ENCODE results near the gene ADARB2. TPM values are rescaled to one million over a fixed set of nuclear protein-coding genes. Genes with fewer than 3 reads are reported as not detected.

ADARB2 gene
- total and polyA plus RNA-seq, 3 donors from 2014 or later, result 8.5 to 13.0 (median 10.4) TPM

- no peaks in the 10 kb centered on the region for H3K4me1 ChIP-seq
- H3K4me3 ChIP-seq, result no peak overlapping the region
- H3K27ac ChIP-seq, result no peak overlapping the region
- H3K9me3 ChIP-seq, result no peaks in the 10 kb centered on the region
- no peaks in the 10 kb centered on the region for H3K27me3 ChIP-seq
- DNase-seq, result no peak
- intact Hi-C loops (cut with DNase I; ENCODE audit: low total_unique reads), result no loop called here
- WGBS, 2 donors, result 59 to 67% methylated on average over 4 of the region's 4 CpGs
- no peak for TF ChIP-seq POLR2A (IDR thresholded peaks at IDR 0.05)
- no peak for TF ChIP-seq CTCF (IDR thresholded peaks at IDR 0.05)
- no peaks in the 10 kb centered on the region for H3K36me3 ChIP-seq (ENCODE audit: low read depth, missing control alignments)
Observed at GRCh38 chr10:1335642-1336041, 401.7 kb downstream of the ADARB2 start.

DNA sequence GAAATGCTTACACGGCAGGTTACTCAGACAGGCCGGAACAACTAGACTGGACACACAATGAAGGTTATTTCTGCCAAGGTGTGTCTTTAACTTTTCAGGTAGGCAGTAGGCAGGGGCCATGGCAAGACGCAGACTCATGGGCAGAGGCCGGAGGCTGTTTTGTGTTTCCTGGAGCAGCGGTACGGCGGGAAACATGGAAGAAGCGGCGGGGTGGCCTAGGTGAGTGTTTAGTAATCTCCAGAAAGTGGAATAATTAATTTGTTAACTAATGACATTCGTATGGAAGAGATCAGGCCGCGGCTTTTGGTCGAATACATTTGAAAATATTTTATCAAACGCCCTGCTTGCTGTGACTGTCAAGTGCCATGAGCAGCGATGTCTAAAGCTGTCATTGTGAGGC, 403.3 kb downstream of the ADARB2 start:
- intact Hi-C loops (cut with DNase I; ENCODE audit: low total_unique reads), result no loop called here
- no peaks in the 10 kb centered on the region for H3K9me3 ChIP-seq
- 88 to 89% methylated on average over 15 of the region's 15 CpGs for WGBS, 2 donors

DNA sequence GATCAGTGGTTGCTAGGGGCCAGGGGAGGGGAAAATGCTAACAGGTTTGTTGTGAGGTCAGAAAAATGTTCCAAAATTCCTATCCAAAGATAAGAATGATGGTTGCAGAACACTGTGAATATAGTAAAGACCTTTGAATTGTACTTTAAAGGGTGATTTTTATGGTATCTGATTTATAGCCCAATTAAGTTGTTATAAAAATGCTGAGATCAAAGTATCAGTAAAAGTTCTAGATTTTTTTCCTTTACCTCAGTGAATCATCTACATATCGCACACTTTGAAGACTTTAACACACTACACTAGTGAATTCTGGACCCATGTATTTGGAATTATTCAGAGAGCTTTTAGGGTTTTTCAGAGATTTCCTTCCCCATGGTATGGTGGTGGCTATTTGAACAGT, 405.8 kb downstream of the ADARB2 start:
- TF ChIP-seq CTCF (IDR thresholded peaks at IDR 0.05) (no peak), POLR2A (IDR thresholded peaks at IDR 0.05) (no peak)
- no peaks in the 10 kb centered on the region for H3K4me1 ChIP-seq

More for the DNA sequence above, 403.3 kb downstream of the ADARB2 start:
- DNase-seq, result no peak
- Histone ChIP-seq H3K27ac (no peak overlapping the region), H3K4me1 (no peaks in the 10 kb centered on the region), H3K36me3 (ENCODE audit: low read depth, missing control alignments) (no peaks in the 10 kb centered on the region), H3K4me3 (no peak overlapping the region), H3K27me3 (no peaks in the 10 kb centered on the region)
- TF ChIP-seq CTCF (IDR thresholded peaks at IDR 0.05), result no peak
- no peak for TF ChIP-seq POLR2A (IDR thresholded peaks at IDR 0.05)

DNA sequence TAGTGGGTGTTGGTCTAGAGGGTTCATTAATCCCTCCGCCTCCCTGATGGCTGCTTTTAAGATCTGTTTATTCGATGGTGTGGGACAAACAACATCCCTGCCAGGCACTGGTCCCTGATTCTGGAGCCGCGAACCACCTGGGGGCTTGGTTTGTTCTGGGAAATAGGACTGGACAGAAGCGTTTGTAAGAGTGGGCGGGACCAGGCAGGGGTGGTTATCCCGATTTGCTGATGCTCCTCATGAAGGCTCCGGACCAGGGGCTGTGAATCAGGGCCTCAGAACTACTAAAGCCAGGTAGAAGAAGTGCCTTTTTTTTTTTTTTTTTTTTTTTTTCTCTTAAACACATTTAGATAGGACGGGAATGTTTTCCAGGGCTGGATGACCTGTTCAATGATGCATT, 407.7 kb downstream of the ADARB2 start:
- TF ChIP-seq CTCF (IDR thresholded peaks at IDR 0.05), result no peak
- TF ChIP-seq POLR2A (IDR thresholded peaks at IDR 0.05), result no peak
- H3K36me3 ChIP-seq (ENCODE audit: low read depth, missing control alignments), result no peaks in the 10 kb centered on the region
- H3K27me3 ChIP-seq, result no peaks in the 10 kb centered on the region
- no peaks in the 10 kb centered on the region for H3K9me3 ChIP-seq
- DNase-seq, result no peak
- intact Hi-C loops (cut with DNase I; ENCODE audit: low total_unique reads), result no loop called here
- no peak overlapping the region for H3K27ac ChIP-seq
- no peak overlapping the region for H3K4me3 ChIP-seq
- WGBS, 2 donors, result 88 to 91% methylated on average over 9 of the region's 9 CpGs
- H3K4me1 ChIP-seq, result no peaks in the 10 kb centered on the region

More for the DNA sequence above, 405.8 kb downstream of the ADARB2 start:
- Histone ChIP-seq H3K9me3 (no peaks in the 10 kb centered on the region), H3K27me3 (no peaks in the 10 kb centered on the region), H3K36me3 (ENCODE audit: low read depth, missing control alignments) (no peaks in the 10 kb centered on the region), H3K4me3 (no peak overlapping the region), H3K27ac (no peak overlapping the region)
- 75 to 95% methylated on average over 1 of the region's 1 CpG for whole genome bisulfite sequencing, 2 donors
- no peak for DNase-seq
- intact Hi-C loops (cut with DNase I; ENCODE audit: low total_unique reads), result no loop called here

- intact Hi-C loops (cut with DNase I; ENCODE audit: low total_unique reads), result no loop called here
- no peak for DNase-seq
Observed at GRCh38 chr10:1328981-1329614, 408.2 kb downstream of the ADARB2 start.

More at GRCh38 chr10:1328981-1329614, 408.2 kb downstream of the ADARB2 start:
- no peaks in the 10 kb centered on the region for H3K4me1 ChIP-seq
- no peak overlapping the region for H3K4me3 ChIP-seq
- no peak overlapping the region for H3K27ac ChIP-seq
- no peaks in the 10 kb centered on the region for H3K27me3 ChIP-seq
- TF ChIP-seq CTCF (IDR thresholded peaks at IDR 0.05) (no peak), POLR2A (IDR thresholded peaks at IDR 0.05) (no peak)
- H3K9me3 ChIP-seq, result no peaks in the 10 kb centered on the region
- WGBS, 2 donors, result 69 to 73% methylated on average over 5 of the region's 5 CpGs
- no peaks in the 10 kb centered on the region for H3K36me3 ChIP-seq (ENCODE audit: low read depth, missing control alignments)

Measured in testis (tissue), 3 donors.